Prostate gland (tissue), 2 donors: Measurements from ENCODE around the gene PLEK. TPM values are rescaled to one million over a fixed set of nuclear protein-coding genes. Genes with fewer than 3 reads are reported as not detected.

Experiments used
- DNase-seq: peaks from one replicate; pipeline ENCODE4 v3.0.0-alpha.2; 2019; ENCODE audit warnings: low spot score
- H3K27ac ChIP-seq, 2 donors: fragments of 200-600 bp; sonication (generic); 2 replicates each; pipeline ENCODE4 v1.5.1; 2017 to 2019
- H3K27me3 ChIP-seq: fragments of 200-600 bp; sonication (generic); replicated peaks from 2 replicates; pipeline ENCODE4 v1.5.1; 2019; ENCODE audit not compliant: insufficient read depth
- H3K36me3 ChIP-seq, 2 donors: fragments of 200-600 bp; sonication (generic); 1 replicate in 1 of 2; 2 replicates in 1 of 2; pipeline versions ENCODE4 v1.5.1 to v1.8.1; 2017 to 2019
- H3K4me1 ChIP-seq: fragments of 200-600 bp; sonication (generic); replicated peaks from 2 replicates; pipeline ENCODE4 v1.5.1; 2019
- H3K4me3 ChIP-seq, 2 donors: fragments of 200-600 bp; sonication (generic); 2 replicates each; pipeline ENCODE4 v1.5.1; 2017 to 2019
- H3K9me3 ChIP-seq: fragments of 200-600 bp; sonication (generic); 2 replicates; pipeline ENCODE4 v1.5.1; 2017
- CTCF ChIP-seq, 4 experiments: fragments of 200-600 bp in 2 of 4; fragments of 450-650 bp in 2 of 4; sonication (generic) in 2 of 4; IDR thresholded peaks; 1 replicate in 3 of 4; 2 replicates in 1 of 4; pipeline ENCODE4 v1.5.1; 2016 to 2019; ENCODE audit warnings: antibody characterized with exemption in 4 of 4, mild to moderate bottlenecking in 2 of 4, moderate library complexity in 2 of 4
- POLR2A ChIP-seq: fragments of 450-650 bp; IDR thresholded peaks from one replicate; pipeline ENCODE4 v1.6.1; 2016; ENCODE audit warnings: antibody characterized with exemption, mild to moderate bottlenecking
- POLR2AphosphoS5 ChIP-seq: sonication (generic); formaldehyde crosslinking; IDR thresholded peaks from one replicate; pipeline ENCODE4 v1.6.1; 2017; ENCODE audit warnings: antibody characterized with exemption
- WGBS: methylation state at CpG from one replicate; pipeline ENCODE4 v1.1.5; 2018; 5-methylcytosine and 5-hydroxymethylcytosine counted together
- intact Hi-C: fragments of 100-400 bp; cut with DNase I; formaldehyde crosslinking; loops from one replicate; pipeline ENCODE4 v1.14.2; 2022
- total RNA-seq, 2 donors: library from RNA; depleted of rRNA; stranded (reverse); fragments of >200 nt; gene quantifications; one replicate each; pipeline ENCODE4 v1.1.0, GENCODE V29; 2016

Gene PLEK
- total RNA-seq, 2 donors from 2014 or later = 0.59 to 2.1 TPM

GRCh38 chr2:68412127-68412819, 47.2 kb downstream of the PLEK start:
- Histone ChIP-seq H3K4me3 (no peak overlapping the region), H3K36me3 (no peaks in the 10 kb centered on the region), H3K9me3 (no peaks in the 10 kb centered on the region), H3K27me3 (no peaks in the 10 kb centered on the region), H3K27ac (no peak overlapping the region), H3K4me1 (no peaks in the 10 kb centered on the region)
- WGBS = 69% methylated on average over 4 of the region's 4 CpGs
- TF ChIP-seq POLR2AphosphoS5 = no peak
- no peak for TF ChIP-seq POLR2A
- no peak for TF ChIP-seq CTCF (IDR thresholded peaks at IDR 0.05)
- no peak for DNase-seq
- intact Hi-C loops = no loop called here

GRCh38 chr2:68413466-68413865, 48.4 kb downstream of the PLEK start:
- no peak for TF ChIP-seq POLR2A
- no peak for TF ChIP-seq POLR2AphosphoS5
- TF ChIP-seq CTCF (IDR thresholded peaks at IDR 0.05) = no peak
- intact Hi-C loops = no loop called here
- no peak overlapping the region for H3K27ac ChIP-seq
- no peaks in the 10 kb centered on the region for H3K36me3 ChIP-seq
- no peaks in the 10 kb centered on the region for H3K9me3 ChIP-seq
- no peaks in the 10 kb centered on the region for H3K4me1 ChIP-seq
- WGBS = 96% methylated on average over 2 of the region's 2 CpGs
- no peak overlapping the region for H3K4me3 ChIP-seq
- no peaks in the 10 kb centered on the region for H3K27me3 ChIP-seq
- DNase-seq = no peak

- Histone ChIP-seq H3K36me3 (no peaks in the 10 kb centered on the region), H3K9me3 (no peaks in the 10 kb centered on the region), H3K27me3 (no peaks in the 10 kb centered on the region), H3K4me3 (no peak overlapping the region), H3K4me1 (no peaks in the 10 kb centered on the region), H3K27ac (no peak overlapping the region)
- no peak for DNase-seq
- intact Hi-C loops = no loop called here
- TF ChIP-seq CTCF (IDR thresholded peaks at IDR 0.05) (no peak), POLR2A (no peak), POLR2AphosphoS5 (no peak)
Observed at GRCh38 chr2:68414452-68414851, 49.4 kb downstream of the PLEK start.

GRCh38 chr2:68414876-68415275, 49.8 kb downstream of the PLEK start:
- no peaks in the 10 kb centered on the region for H3K9me3 ChIP-seq
- no peak for DNase-seq
- WGBS = 76% methylated on average over 3 of the region's 3 CpGs
- intact Hi-C loops = no loop called here
- no peak overlapping the region for H3K27ac ChIP-seq
- H3K36me3 ChIP-seq = no peaks in the 10 kb centered on the region
- TF ChIP-seq POLR2A (no peak), CTCF (IDR thresholded peaks at IDR 0.05) (no peak), POLR2AphosphoS5 (no peak)
- no peaks in the 10 kb centered on the region for H3K27me3 ChIP-seq
- H3K4me3 ChIP-seq = no peak overlapping the region
- H3K4me1 ChIP-seq = no peaks in the 10 kb centered on the region

- intact Hi-C loops = no loop called here
- H3K4me1 ChIP-seq = no peaks in the 10 kb centered on the region
Observed at GRCh38 chr2:68415521-68415920, 50.4 kb downstream of the PLEK start.

More at GRCh38 chr2:68415521-68415920, 50.4 kb downstream of the PLEK start:
- no peak overlapping the region for H3K27ac ChIP-seq
- no peak for DNase-seq
- TF ChIP-seq POLR2AphosphoS5 (no peak), POLR2A (no peak), CTCF (IDR thresholded peaks at IDR 0.05) (no peak)
- no peaks in the 10 kb centered on the region for H3K27me3 ChIP-seq
- H3K4me3 ChIP-seq = no peak overlapping the region
- H3K36me3 ChIP-seq = no peaks in the 10 kb centered on the region
- no peaks in the 10 kb centered on the region for H3K9me3 ChIP-seq
